22Rv1 (cell line): ENCODE data around the gene TTC7B.

Source experiments
- H3K27ac ChIP-seq: fragments of 450-650 bp; 2 replicates; pipeline ENCODE4 v1.5.1; 2017
- CTCF ChIP-seq: fragments of 450-650 bp; IDR thresholded peaks from 2 replicates; pipeline ENCODE4 v1.5.1; 2017; ENCODE audit warnings: mild to moderate bottlenecking
- ZFX ChIP-seq: fragments of 450-650 bp; IDR thresholded peaks from 2 replicates; pipeline ENCODE4 v1.6.1; 2017; ENCODE audit warnings: antibody characterized with exemption, borderline replicate concordance

TTC7B gene

DNA sequence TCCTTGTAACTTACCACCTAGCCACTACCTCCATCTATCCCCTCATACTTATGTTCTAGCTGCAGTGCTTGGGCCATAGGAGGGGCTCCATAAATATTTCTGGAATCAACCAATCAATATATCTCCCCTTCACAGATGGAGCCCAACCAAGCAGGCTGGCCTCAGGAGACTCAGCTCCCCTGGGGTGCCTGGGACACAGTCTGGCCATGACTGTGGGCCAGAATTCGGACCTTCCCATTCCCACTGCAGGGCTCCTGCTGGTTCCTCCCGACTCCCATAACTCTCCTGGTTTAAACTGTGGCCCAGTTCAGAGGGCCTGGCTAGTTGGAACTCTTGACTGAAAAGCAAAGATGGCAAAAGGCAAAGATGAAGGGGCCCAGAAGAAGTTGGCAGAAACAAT, 13.0 kb downstream of the TTC7B start:
- H3K27ac ChIP-seq = no peak overlapping the region
- no peak for TF ChIP-seq ZFX
- TF ChIP-seq CTCF = no peak

DNA sequence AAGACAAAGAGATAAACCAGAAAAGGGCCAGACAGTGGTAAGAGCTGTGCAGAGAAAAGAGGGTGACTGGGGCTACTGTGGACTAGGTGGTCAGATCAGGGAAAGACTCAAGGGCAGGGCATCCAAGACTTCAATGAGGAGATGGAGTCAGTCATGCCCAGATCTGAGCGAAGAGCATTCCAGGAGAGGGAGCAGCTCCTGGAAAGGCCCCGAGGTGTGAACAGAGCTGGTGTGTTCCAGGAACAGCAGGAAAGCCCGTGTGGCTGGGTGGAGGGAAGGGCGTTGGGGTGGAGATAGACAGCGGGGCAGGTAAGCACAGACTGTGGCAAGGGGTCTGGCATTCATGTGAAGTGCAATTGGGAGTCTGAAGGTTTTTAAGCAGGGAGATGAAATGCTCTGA, 16.8 kb downstream of the TTC7B start:
- TF ChIP-seq ZFX = no peak
- no peak for TF ChIP-seq CTCF
- H3K27ac ChIP-seq = no peak overlapping the region

DNA sequence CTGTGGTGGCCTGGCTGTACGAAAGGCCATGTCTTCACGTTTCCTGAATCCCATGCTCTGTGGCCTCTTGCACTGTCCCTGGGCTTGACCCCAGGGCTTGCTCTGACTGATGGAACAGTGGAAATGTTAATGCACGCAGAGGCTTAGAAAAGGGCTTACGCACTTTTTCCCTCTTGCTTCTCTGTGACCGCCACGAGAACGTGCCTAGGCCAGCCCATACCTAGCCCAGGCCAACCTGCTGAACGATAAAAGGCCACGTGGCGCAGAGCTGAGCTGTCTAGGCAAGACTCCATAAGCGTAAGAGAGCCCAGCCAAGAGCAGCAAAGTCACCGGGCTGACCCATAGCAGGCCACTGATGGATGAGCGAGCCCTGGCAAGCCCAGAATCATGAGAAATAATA, 18.3 kb downstream of the TTC7B start:
- no peak overlapping the region for H3K27ac ChIP-seq
- TF ChIP-seq ZFX = no peak
- no peak for TF ChIP-seq CTCF

- TF ChIP-seq ZFX (no peak), CTCF (no peak)
- no peak overlapping the region for H3K27ac ChIP-seq
These were observed 18.8 kb downstream of the TTC7B start for GRCh38 chr14:90797451-90797850.

- no peak for TF ChIP-seq ZFX
- TF ChIP-seq CTCF = no peak
- no peak overlapping the region for H3K27ac ChIP-seq
These were observed 19.9 kb downstream of the TTC7B start for GRCh38 chr14:90796329-90796728.

- H3K27ac ChIP-seq = no peak overlapping the region
These were observed 20.5 kb downstream of the TTC7B start for GRCh38 chr14:90795744-90796143.

GRCh38 chr14:90791486-90791885, 24.7 kb downstream of the TTC7B start:
- H3K27ac ChIP-seq = no peak overlapping the region
- no peak for TF ChIP-seq CTCF
- TF ChIP-seq ZFX = no peak

More at GRCh38 chr14:90795744-90796143, 20.5 kb downstream of the TTC7B start:
- TF ChIP-seq ZFX (no peak), CTCF (no peak)
